Stimulated activated CD4-positive, alpha-beta T cell treated with anti-CD3 and anti-CD28 coated beads, Interleukin-2, amount 100 ng/mL, for 48 hours (primary cell): ENCODE results near the gene LSS.
A peak's percentile ranks its signal among the peaks of the same experiment; 100 is the strongest.
"Not testable (repeated sequence)": the region's sequence is repeated elsewhere in the genome, so short reads cannot be mapped to it uniquely, and the experiment has no call there.

Experiments
- DNase-seq, 2 donors: peaks; one replicate each; pipeline ENCODE4 v3.0.0-alpha.2; 2020

The LSS gene

GRCh38 chr21:46184625-46185555, 43.7 kb downstream of the LSS start:
- peak; percentile 20 to 43 for DNase-seq

- peak; percentile 14 to 22 for DNase-seq
These were observed 44.5 kb downstream of the LSS start, which contains the start of gene SPATC1L for GRCh38 chr21:46183910-46184624. Gene SPATC1L, minus strand, starts transcription at chr21:46184459. Its CDS starts 1,643 bp downstream, at chr21:46182816.

GRCh38 chr21:46183337-46183909, 45.2 kb downstream of the LSS start:
- DNase-seq: not testable (repeated sequence)

- no peak for DNase-seq
These were observed 45.8 kb downstream of the LSS start for GRCh38 chr21:46182548-46183336.

GRCh38 chr21:46181953-46182547, 46.5 kb downstream of the LSS start:
- no peak for DNase-seq

GRCh38 chr21:46181436-46181835, 47.1 kb downstream of the LSS start:
- no peak for DNase-seq

GRCh38 chr21:46180778-46181391, 47.7 kb downstream of the LSS start:
- DNase-seq: no peak

- DNase-seq: no peak
These were observed 48.4 kb downstream of the LSS start for GRCh38 chr21:46180079-46180722.

GRCh38 chr21:46179708-46180078, 48.9 kb downstream of the LSS start:
- no peak for DNase-seq

- no peak for DNase-seq
These were observed 49.6 kb downstream of the LSS start for GRCh38 chr21:46178961-46179360.

GRCh38 chr21:46176443-46177129, 52.0 kb downstream of the LSS start:
- DNase-seq: not testable (repeated sequence)

GRCh38 chr21:46173573-46173972, 55.0 kb downstream of the LSS start:
- no peak for DNase-seq

- DNase-seq: no peak
These were observed 55.6 kb downstream of the LSS start for GRCh38 chr21:46172863-46173528.

- DNase-seq: no peak
These were observed 56.3 kb downstream of the LSS start for GRCh38 chr21:46171996-46172862.

GRCh38 chr21:46171585-46171984, 57.0 kb downstream of the LSS start:
- DNase-seq: no peak

GRCh38 chr21:46170436-46171193, 58.0 kb downstream of the LSS start:
- DNase-seq: not testable (repeated sequence)

GRCh38 chr21:46168659-46169386, 59.8 kb downstream of the LSS start:
- no peak for DNase-seq

GRCh38 chr21:46168238-46168637, 60.3 kb downstream of the LSS start:
- DNase-seq: no peak
